ENCODE data around the gene KCNMA1. TPM values are rescaled to one million over a fixed set of nuclear protein-coding genes. Genes with fewer than 3 reads are reported as not detected.

Gene KCNMA1
- total RNA-seq, 1 experiment from 2014 or later, result 0.70 TPM

- ChIA-PET CTCF (no interaction called here), POLR2A (ENCODE audit: unreplicated experiment) (no interaction called here)
- Histone ChIP-seq H3K4me1 (replicated peaks; ENCODE audit: insufficient read depth) (no peaks in the 10 kb centered on the region), H3K9me2 (ENCODE audit: insufficient read depth) (no peaks in the 10 kb centered on the region), H3F3A (ENCODE audit: insufficient read depth, low read depth) (no peaks in the 10 kb centered on the region), H3K36me3 (ENCODE audit: low read depth) (no peaks in the 10 kb centered on the region), H3K79me2 (ENCODE audit: low read depth) (no peaks in the 10 kb centered on the region), H2AFZ (no peak overlapping the region), H4K20me1 (ENCODE audit: insufficient read depth) (no peaks in the 10 kb centered on the region; the same call in 1 of the 2 replicates), H3K27me3 (ENCODE audit: insufficient read depth, low read depth) (no peaks in the 10 kb centered on the region), H3K27ac (no peak overlapping the region), H3K9me3 (ENCODE audit: insufficient read depth, low read depth) (no peaks in the 10 kb centered on the region), H3K4me2 (no peak overlapping the region), H3K4me3 (no peak overlapping the region)
- intact Hi-C loops (cut with micrococcal nuclease; ENCODE audit: unreplicated experiment), result no loop called here
- no peak for TF ChIP-seq EZH2 (IDR thresholded peaks at IDR 0.05; ENCODE audit: low read depth)
- TF ChIP-seq, protein P1, sequence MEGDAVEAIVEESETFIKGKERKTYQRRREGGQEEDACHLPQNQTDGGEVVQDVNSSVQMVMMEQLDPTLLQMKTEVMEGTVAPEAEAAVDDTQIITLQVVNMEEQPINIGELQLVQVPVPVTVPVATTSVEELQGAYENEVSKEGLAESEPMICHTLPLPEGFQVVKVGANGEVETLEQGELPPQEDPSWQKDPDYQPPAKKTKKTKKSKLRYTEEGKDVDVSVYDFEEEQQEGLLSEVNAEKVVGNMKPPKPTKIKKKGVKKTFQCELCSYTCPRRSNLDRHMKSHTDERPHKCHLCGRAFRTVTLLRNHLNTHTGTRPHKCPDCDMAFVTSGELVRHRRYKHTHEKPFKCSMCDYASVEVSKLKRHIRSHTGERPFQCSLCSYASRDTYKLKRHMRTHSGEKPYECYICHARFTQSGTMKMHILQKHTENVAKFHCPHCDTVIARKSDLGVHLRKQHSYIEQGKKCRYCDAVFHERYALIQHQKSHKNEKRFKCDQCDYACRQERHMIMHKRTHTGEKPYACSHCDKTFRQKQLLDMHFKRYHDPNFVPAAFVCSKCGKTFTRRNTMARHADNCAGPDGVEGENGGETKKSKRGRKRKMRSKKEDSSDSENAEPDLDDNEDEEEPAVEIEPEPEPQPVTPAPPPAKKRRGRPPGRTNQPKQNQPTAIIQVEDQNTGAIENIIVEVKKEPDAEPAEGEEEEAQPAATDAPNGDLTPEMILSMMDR (conservative IDR thresholded peaks at IDR 0.05), result no peak
- DNase-seq, result no peak
- BruUV-seq (replicated peaks), result no TSS peak
Observed at GRCh38 chr10:77268721-77269120, 368.9 kb downstream of the KCNMA1 start.

GRCh38 chr10:77267703-77268675 lies 369.6 kb downstream of the KCNMA1 start:
- Histone ChIP-seq H3F3A (ENCODE audit: insufficient read depth, low read depth) (no peaks in the 10 kb centered on the region), H3K79me2 (ENCODE audit: low read depth) (no peaks in the 10 kb centered on the region), H4K20me1 (ENCODE audit: insufficient read depth) (no peaks in the 10 kb centered on the region; the same call in 1 of the 2 replicates), H3K27ac (no peak overlapping the region), H3K27me3 (ENCODE audit: insufficient read depth, low read depth) (no peaks in the 10 kb centered on the region), H3K9me3 (ENCODE audit: insufficient read depth, low read depth) (no peaks in the 10 kb centered on the region), H2AFZ (no peak overlapping the region), H3K36me3 (ENCODE audit: low read depth) (no peaks in the 10 kb centered on the region), H3K4me3 (no peak overlapping the region), H3K4me2 (no peak overlapping the region), H3K4me1 (replicated peaks; ENCODE audit: insufficient read depth) (no peaks in the 10 kb centered on the region), H3K9me2 (ENCODE audit: insufficient read depth) (no peaks in the 10 kb centered on the region)
- TF ChIP-seq, protein P1 (conservative IDR thresholded peaks at IDR 0.05), result no peak
- DNase-seq, result no peak
- intact Hi-C loops (cut with micrococcal nuclease; ENCODE audit: unreplicated experiment), result no loop called here
- no TSS peak for BruUV-seq (replicated peaks)
- POLR2A ChIA-PET (ENCODE audit: unreplicated experiment), result no interaction called here
- CTCF ChIA-PET, result no interaction called here

DNA sequence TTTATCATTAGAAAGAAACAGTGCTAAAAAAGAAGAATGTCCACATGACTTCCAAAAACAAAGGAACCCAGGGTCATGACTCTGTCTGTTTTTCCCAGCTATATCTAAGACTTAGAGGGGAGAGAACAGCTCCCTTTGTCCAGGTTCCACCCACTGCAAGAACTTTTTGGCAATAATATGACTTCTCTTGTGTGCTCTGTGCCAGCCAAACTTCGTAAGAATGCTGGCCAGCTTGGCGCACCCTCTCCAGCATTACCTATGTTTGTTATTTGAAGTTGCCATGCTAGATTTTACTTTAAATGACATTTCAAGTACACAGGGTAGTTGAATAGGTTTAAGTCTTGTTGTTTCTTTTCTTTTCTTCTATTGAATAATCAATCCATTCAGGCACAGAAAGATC lies 371.4 kb downstream of the KCNMA1 start:
- CTCF ChIA-PET, result no interaction called here

More for the DNA sequence above, 371.4 kb downstream of the KCNMA1 start:
- intact Hi-C loops (cut with micrococcal nuclease; ENCODE audit: unreplicated experiment), result no loop called here
- H3K36me3 ChIP-seq (ENCODE audit: low read depth), result no peaks in the 10 kb centered on the region
- H3K27me3 ChIP-seq (ENCODE audit: insufficient read depth, low read depth), result no peaks in the 10 kb centered on the region
- no peak overlapping the region for H3K27ac ChIP-seq
- TF ChIP-seq EZH2 (IDR thresholded peaks at IDR 0.05; ENCODE audit: low read depth), result no peak
- TF ChIP-seq, protein P1 (conservative IDR thresholded peaks at IDR 0.05), result no peak
- no peaks in the 10 kb centered on the region for H3F3A ChIP-seq (ENCODE audit: insufficient read depth, low read depth)
- DNase-seq, result no peak
- H3K9me2 ChIP-seq (ENCODE audit: insufficient read depth), result no peaks in the 10 kb centered on the region
- no peak overlapping the region for H3K4me3 ChIP-seq
- H3K9me3 ChIP-seq (ENCODE audit: insufficient read depth, low read depth), result no peaks in the 10 kb centered on the region
- no peak overlapping the region for H2AFZ ChIP-seq
- POLR2A ChIA-PET (ENCODE audit: unreplicated experiment), result no interaction called here
- H3K4me2 ChIP-seq, result no peak overlapping the region
- H4K20me1 ChIP-seq (ENCODE audit: insufficient read depth), result no peaks in the 10 kb centered on the region; the same call in 1 of the 2 replicates
- H3K4me1 ChIP-seq (replicated peaks; ENCODE audit: insufficient read depth), result no peaks in the 10 kb centered on the region
- no peaks in the 10 kb centered on the region for H3K79me2 ChIP-seq (ENCODE audit: low read depth)
- no TSS peak for BruUV-seq (replicated peaks)

Data from PC-9 (cell line).